Endothelial cell of umbilical vein (primary cell): ENCODE data around the gene TMEM11.

Source experiments
- CTCF ChIP-seq, 2 donors: IDR thresholded peaks; 1 replicate in 1 of 2; 2 replicates in 1 of 2; pipeline ENCODE4 v1.5.1; 2011; ENCODE audit warnings: low read length in 2 of 2, mild to moderate bottlenecking in 2 of 2, moderate library complexity in 2 of 2, control low read depth in 1 of 2, inconsistent platforms in 1 of 2, low read depth in 1 of 2; ENCODE audit not compliant: insufficient read depth in 1 of 2; ENCODE audit errors: extremely low read depth in 1 of 2
- EZH2 ChIP-seq: IDR thresholded peaks from 2 replicates; pipeline ENCODE4 v1.6.1; 2012; ENCODE audit warnings: borderline replicate concordance, low read depth, mild to moderate bottlenecking, moderate library complexity, low read length, inconsistent platforms; ENCODE audit not compliant: severe bottlenecking
- JUN ChIP-seq: IDR thresholded peaks from 2 replicates; pipeline ENCODE4 v1.6.1; 2011; ENCODE audit warnings: borderline replicate concordance, low read depth; ENCODE audit not compliant: insufficient read length, insufficient read depth
- MYC ChIP-seq: IDR thresholded peaks from one replicate; pipeline ENCODE4 v1.6.1; 2011; ENCODE audit warnings: mild to moderate bottlenecking, low read depth, low read length
- POLR2A ChIP-seq: IDR thresholded peaks from 2 replicates; pipeline ENCODE4 v1.6.1; 2012; ENCODE audit warnings: low read depth, mild to moderate bottlenecking, control low read depth, low read length
- POLR2AphosphoS5 ChIP-seq: IDR thresholded peaks from 2 replicates; pipeline ENCODE4 v1.6.1; 2012; ENCODE audit warnings: low read depth, mild to moderate bottlenecking, control low read depth, low read length, moderate library complexity; ENCODE audit not compliant: insufficient read depth
- TF ChIP-seq, protein P1 (sequence below): IDR thresholded peaks from 2 replicates; pipeline ENCODE4 v1.6.1; 2011; ENCODE audit not compliant: insufficient read depth, insufficient read length

DNA sequence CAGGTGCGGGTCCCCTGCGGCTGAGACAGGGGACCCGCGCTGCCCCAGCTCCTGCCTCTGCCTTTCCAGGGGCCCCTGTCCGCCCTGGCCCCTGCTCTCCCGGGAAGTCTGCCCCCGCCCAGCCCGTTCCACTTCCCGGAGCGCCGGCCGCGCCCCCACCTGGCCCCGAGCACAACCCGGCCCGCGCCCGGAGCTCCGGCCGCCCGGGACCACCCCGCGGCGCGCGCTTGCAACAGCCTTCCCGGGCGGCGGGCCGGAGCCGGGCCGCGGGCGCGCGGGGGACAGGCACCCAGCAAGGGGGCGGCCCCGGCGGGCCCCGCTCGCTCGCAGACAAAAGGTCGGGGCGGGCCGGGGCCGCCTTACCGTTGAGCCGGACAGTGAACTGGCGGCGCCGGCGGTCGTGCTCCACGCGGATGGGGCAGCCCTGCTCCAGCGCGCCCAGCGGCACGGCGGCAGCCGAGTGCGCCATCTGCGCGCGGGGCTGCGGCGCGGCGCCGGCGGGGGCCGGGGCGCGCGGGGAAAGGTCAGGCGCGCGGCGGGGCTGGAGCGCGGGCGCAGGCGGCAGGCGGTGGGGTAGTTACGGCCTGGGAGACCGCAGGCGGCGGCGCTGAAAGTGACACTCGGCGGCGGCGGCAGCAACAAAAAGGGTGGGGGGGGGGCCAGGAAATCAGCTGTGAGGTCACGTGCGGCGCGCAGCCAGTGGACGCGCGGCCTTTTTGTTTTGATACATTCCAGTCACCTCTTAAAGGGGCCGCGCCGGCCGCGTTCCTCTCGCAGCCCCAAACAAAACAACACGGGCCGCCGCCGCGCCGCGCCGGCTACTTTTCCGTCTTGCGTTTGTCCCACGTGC lies 39.1 kb upstream of the TMEM11 start, which contains the start of gene NATD1:
- TF ChIP-seq POLR2A (no peak), CTCF (IDR thresholded peaks at IDR 0.05; ENCODE audit: extremely low read depth in 1 of 2, insufficient read depth in 1 of 2, low read depth in 1 of 2, low read length in 2 of 2) (no peak), JUN (no peak), EZH2 (peak; percentile 14), POLR2AphosphoS5 (no peak), MYC (no peak)
- TF ChIP-seq, protein P1, sequence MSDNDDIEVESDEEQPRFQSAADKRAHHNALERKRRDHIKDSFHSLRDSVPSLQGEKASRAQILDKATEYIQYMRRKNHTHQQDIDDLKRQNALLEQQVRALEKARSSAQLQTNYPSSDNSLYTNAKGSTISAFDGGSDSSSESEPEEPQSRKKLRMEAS = peak; percentile 87
